ENCODE results near the gene PITPNM1.

DNA sequence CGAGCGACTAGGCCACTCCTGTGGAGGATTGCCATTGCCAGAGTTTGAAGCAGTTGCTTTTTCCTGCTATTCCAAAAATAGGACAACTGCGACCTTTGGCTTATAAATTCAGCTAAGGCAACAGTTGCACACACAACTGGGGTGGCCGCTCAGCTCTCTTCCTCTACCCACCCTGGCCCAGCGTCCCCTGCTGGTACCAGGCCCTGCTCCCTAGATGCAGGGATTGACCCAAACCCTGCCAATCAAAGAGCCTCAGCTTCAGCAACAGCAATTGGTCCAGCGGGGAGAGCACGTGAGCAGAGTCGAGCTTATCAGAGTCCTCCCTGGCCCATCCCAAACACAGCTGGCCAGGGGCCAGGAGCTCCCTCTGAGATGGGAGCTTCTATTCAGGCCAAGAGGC, 40.1 kb upstream of the PITPNM1 start:
- TF ChIP-seq, protein P1, sequence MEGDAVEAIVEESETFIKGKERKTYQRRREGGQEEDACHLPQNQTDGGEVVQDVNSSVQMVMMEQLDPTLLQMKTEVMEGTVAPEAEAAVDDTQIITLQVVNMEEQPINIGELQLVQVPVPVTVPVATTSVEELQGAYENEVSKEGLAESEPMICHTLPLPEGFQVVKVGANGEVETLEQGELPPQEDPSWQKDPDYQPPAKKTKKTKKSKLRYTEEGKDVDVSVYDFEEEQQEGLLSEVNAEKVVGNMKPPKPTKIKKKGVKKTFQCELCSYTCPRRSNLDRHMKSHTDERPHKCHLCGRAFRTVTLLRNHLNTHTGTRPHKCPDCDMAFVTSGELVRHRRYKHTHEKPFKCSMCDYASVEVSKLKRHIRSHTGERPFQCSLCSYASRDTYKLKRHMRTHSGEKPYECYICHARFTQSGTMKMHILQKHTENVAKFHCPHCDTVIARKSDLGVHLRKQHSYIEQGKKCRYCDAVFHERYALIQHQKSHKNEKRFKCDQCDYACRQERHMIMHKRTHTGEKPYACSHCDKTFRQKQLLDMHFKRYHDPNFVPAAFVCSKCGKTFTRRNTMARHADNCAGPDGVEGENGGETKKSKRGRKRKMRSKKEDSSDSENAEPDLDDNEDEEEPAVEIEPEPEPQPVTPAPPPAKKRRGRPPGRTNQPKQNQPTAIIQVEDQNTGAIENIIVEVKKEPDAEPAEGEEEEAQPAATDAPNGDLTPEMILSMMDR (IDR thresholded peaks at IDR 0.05; ENCODE audit: insufficient read depth, low read depth, low read length) = no peak
- no peak for TF ChIP-seq EZH2 (IDR thresholded peaks at IDR 0.05; ENCODE audit: insufficient read depth, low read length)

All from astrocyte (in vitro differentiated cells and primary cell).